Fibroblast of the conjunctiva (primary cell): Measurements from ENCODE around the gene SLC19A1.

ENCODE experiments used
- DNase-seq: peaks from one replicate; pipeline ENCODE4 v3.0.0-alpha.2; 2010; ENCODE audit warnings: low read depth

Gene SLC19A1

GRCh38 chr21:45542242-45542666, at the start of gene SLC19A1:
SLC19A1 (minus strand) TSS chr21:45542440; CDS start chr21:45537959, 4,481 bp downstream.
- peak; percentile 24 for DNase-seq

GRCh38 chr21:45591619-45592207, 49.5 kb upstream of the SLC19A1 start:
- no peak for DNase-seq

- no peak for DNase-seq
Observed at GRCh38 chr21:45590726-45591618, 48.7 kb upstream of the SLC19A1 start.

GRCh38 chr21:45590246-45590725, 48.0 kb upstream of the SLC19A1 start:
- peak; percentile 28 for DNase-seq

- no peak for DNase-seq
Observed at GRCh38 chr21:45589686-45590245, 47.5 kb upstream of the SLC19A1 start.

- no peak for DNase-seq
Observed at GRCh38 chr21:45588871-45589491, 46.7 kb upstream of the SLC19A1 start.

- no peak for DNase-seq
Observed at GRCh38 chr21:45588086-45588825, 46.0 kb upstream of the SLC19A1 start.

- no peak for DNase-seq
Observed at GRCh38 chr21:45586289-45586858, 44.1 kb upstream of the SLC19A1 start.

GRCh38 chr21:45584786-45585185, 42.5 kb upstream of the SLC19A1 start:
- no peak for DNase-seq

GRCh38 chr21:45583831-45584509, 41.7 kb upstream of the SLC19A1 start:
- no peak for DNase-seq

- no peak for DNase-seq
Observed at GRCh38 chr21:45582128-45582527, 39.9 kb upstream of the SLC19A1 start.

GRCh38 chr21:45581322-45581712, 39.1 kb upstream of the SLC19A1 start:
- no peak for DNase-seq

- no peak for DNase-seq
Observed at GRCh38 chr21:45580576-45581321, 38.5 kb upstream of the SLC19A1 start.

GRCh38 chr21:45580181-45580575, 37.9 kb upstream of the SLC19A1 start:
- DNase-seq: no peak

GRCh38 chr21:45579383-45580180, 37.3 kb upstream of the SLC19A1 start:
- DNase-seq: no peak

- DNase-seq: no peak
Observed at GRCh38 chr21:45578811-45579381, 36.7 kb upstream of the SLC19A1 start.

- no peak for DNase-seq
Observed at GRCh38 chr21:45578176-45578801, 36.0 kb upstream of the SLC19A1 start.

- DNase-seq: no peak
Observed at GRCh38 chr21:45577801-45578175, 35.5 kb upstream of the SLC19A1 start.
